Endothelial cell of umbilical vein (primary cell): ENCODE results near the gene CALY. TPM values are rescaled to one million over a fixed set of nuclear protein-coding genes. Genes with fewer than 3 reads are reported as not detected.

Experiments used
- BruUV-seq: library from RNA; stranded (reverse); fragments of 400-500 nt; replicated peaks from 2 replicates; lab custom pipeline; 2021; lab: Mats Ljungman, UMichigan
- CTCF ChIA-PET: fragments of 300-600, 350-600 bp; sonication (Branson Sonifier 250); formaldehyde crosslinking; loops from one replicate; lab custom pipeline; 2021; ENCODE audit warnings: antibody characterized with exemption, inconsistent platforms; lab: Charles Lee
- POLR2A ChIA-PET: fragments of 300-600, 350-600 bp; sonication (Branson Sonifier 250); formaldehyde crosslinking; loops from one replicate; lab custom pipeline; 2021; ENCODE audit warnings: antibody characterized with exemption, inconsistent platforms; lab: Charles Lee
- DNase-seq: peaks from one replicate; pipeline ENCODE4 v3.0.0-alpha.2; 2011; ENCODE audit warnings: low read depth, low spot score
- FAIRE-seq: peaks from 2 replicates; lab custom pipeline; 2011; peaks lifted over from hg19 to GRCh38; lab: Jason Lieb, UNC
- H2AFZ ChIP-seq: 2 replicates; pipeline ENCODE4 v1.6.0; 2012; ENCODE audit warnings: low read depth, low read length, control low read depth, inconsistent platforms
- H3K27ac ChIP-seq: 2 replicates; pipeline ENCODE4 v1.5.1; 2011; ENCODE audit warnings: low read depth, mild to moderate bottlenecking, control low read depth, low read length, moderate library complexity; ENCODE audit not compliant: insufficient read depth
- H3K27me3 ChIP-seq, 2 experiments: 2 replicates each; pipeline versions ENCODE4 v1.6.0 to v1.6.1; 2011; ENCODE audit warnings: low read length in 2 of 2, mixed read lengths in 1 of 2; ENCODE audit not compliant: control insufficient read depth in 2 of 2, insufficient read depth in 2 of 2
- H3K36me3 ChIP-seq, 2 experiments: 2 replicates in 1 of 2; 3 replicates in 1 of 2; pipeline ENCODE4 v1.5.1; 2011; ENCODE audit warnings: low read length in 2 of 2, mild to moderate bottlenecking in 1 of 2, moderate library complexity in 1 of 2; ENCODE audit not compliant: control insufficient read depth in 2 of 2, insufficient read depth in 2 of 2; ENCODE audit errors: extremely low read depth in 1 of 2
- H3K4me1 ChIP-seq: 3 replicates; pipeline ENCODE4 v1.5.1; 2011; ENCODE audit warnings: mild to moderate bottlenecking, low read length; ENCODE audit not compliant: control insufficient read depth, insufficient read depth; ENCODE audit errors: extremely low read depth
- H3K4me2 ChIP-seq: 2 replicates; pipeline ENCODE4 v1.6.1; 2011; ENCODE audit warnings: low read length, control low read depth, mixed read lengths; ENCODE audit not compliant: insufficient read depth
- H3K4me3 ChIP-seq, 3 experiments: fragments of 200-600 bp in 1 of 3; sonication (generic), shearing (Covaris generic) in 1 of 3; replicated peaks in 1 of 3; 2 replicates each; pipeline ENCODE4 v1.5.1; 2011 to 2016; ENCODE audit warnings: control low read depth in 3 of 3, low read length in 3 of 3, mild to moderate bottlenecking in 2 of 3, inconsistent platforms in 1 of 3, low read depth in 1 of 3, moderate library complexity in 1 of 3; ENCODE audit not compliant: insufficient read depth in 1 of 3
- H3K79me2 ChIP-seq: 2 replicates; pipeline ENCODE4 v1.6.0; 2012; ENCODE audit warnings: low read length, inconsistent platforms; ENCODE audit not compliant: control insufficient read depth, insufficient read depth
- H3K9ac ChIP-seq: replicated peaks from 2 replicates; pipeline ENCODE3; 2011; ENCODE audit warnings: low read length, control low read depth; ENCODE audit not compliant: insufficient read depth; ENCODE audit errors: extremely low read depth
- H3K9me1 ChIP-seq: replicated peaks from 3 replicates; pipeline ENCODE4 v1.6.0; 2011; ENCODE audit warnings: mild to moderate bottlenecking, low read length; ENCODE audit not compliant: control insufficient read depth, insufficient read depth; ENCODE audit errors: extremely low read depth
- H3K9me3 ChIP-seq: replicated peaks from 2 replicates; pipeline ENCODE4 v1.5.1; 2012; ENCODE audit warnings: low read length, inconsistent platforms; ENCODE audit not compliant: control insufficient read depth, insufficient read depth
- H4K20me1 ChIP-seq: replicated peaks from 2 replicates; pipeline ENCODE3; 2011; ENCODE audit warnings: mild to moderate bottlenecking, low read length; ENCODE audit not compliant: control insufficient read depth, insufficient read depth; ENCODE audit errors: extremely low read depth
- CTCF ChIP-seq, 2 donors: IDR thresholded peaks; 1 replicate in 1 of 2; 2 replicates in 1 of 2; pipeline ENCODE4 v1.5.1; 2011; ENCODE audit warnings: low read length in 2 of 2, mild to moderate bottlenecking in 2 of 2, moderate library complexity in 2 of 2, control low read depth in 1 of 2, inconsistent platforms in 1 of 2, low read depth in 1 of 2; ENCODE audit not compliant: insufficient read depth in 1 of 2; ENCODE audit errors: extremely low read depth in 1 of 2
- EZH2 ChIP-seq: IDR thresholded peaks from 2 replicates; pipeline ENCODE4 v1.6.1; 2012; ENCODE audit warnings: borderline replicate concordance, low read depth, mild to moderate bottlenecking, moderate library complexity, low read length, inconsistent platforms; ENCODE audit not compliant: severe bottlenecking
- FOS ChIP-seq: IDR thresholded peaks from 2 replicates; pipeline ENCODE4 v1.6.1; 2011; ENCODE audit warnings: mild to moderate bottlenecking, low read length, moderate library complexity, borderline replicate concordance; ENCODE audit not compliant: insufficient read depth
- GATA2 ChIP-seq: IDR thresholded peaks from 2 replicates; pipeline ENCODE4 v1.7.0; 2011; ENCODE audit warnings: low read depth, mild to moderate bottlenecking, moderate library complexity, mixed read lengths, low read length; ENCODE audit not compliant: insufficient read length, insufficient read depth
- JUN ChIP-seq: IDR thresholded peaks from 2 replicates; pipeline ENCODE4 v1.6.1; 2011; ENCODE audit warnings: borderline replicate concordance, low read depth; ENCODE audit not compliant: insufficient read length, insufficient read depth
- MAX ChIP-seq: IDR thresholded peaks from 2 replicates; pipeline ENCODE4 v1.6.1; 2011; ENCODE audit not compliant: insufficient read depth, insufficient read length
- MYC ChIP-seq: IDR thresholded peaks from one replicate; pipeline ENCODE4 v1.6.1; 2011; ENCODE audit warnings: mild to moderate bottlenecking, low read depth, low read length
- POLR2A ChIP-seq: IDR thresholded peaks from 2 replicates; pipeline ENCODE4 v1.6.1; 2012; ENCODE audit warnings: low read depth, mild to moderate bottlenecking, control low read depth, low read length
- POLR2AphosphoS5 ChIP-seq: IDR thresholded peaks from 2 replicates; pipeline ENCODE4 v1.6.1; 2012; ENCODE audit warnings: low read depth, mild to moderate bottlenecking, control low read depth, low read length, moderate library complexity; ENCODE audit not compliant: insufficient read depth
- dilution Hi-C: fragments of 300-500 bp; cut with MboI; formaldehyde crosslinking; loops from one replicate; pipeline ENCODE4 v1.15.0; 2019; ENCODE audit warnings: low sequenced_read_pairs; ENCODE audit not compliant: extremely low pct_ligation_motif_present
- intact Hi-C: fragments of 100-400 bp; cut with micrococcal nuclease; formaldehyde crosslinking; loops from one replicate; pipeline ENCODE4 v1.10.0; 2022
- polyA plus RNA-seq, 4 experiments: library from polyadenylated mRNA; depleted of rRNA in 3 of 4; stranded (reverse) in 3 of 4; unstranded in 1 of 4; fragments of >200 nt; gene quantifications; 2 replicates each; pipeline versions ENCODE4 v1.2.1 to v1.2.3, GENCODE V29; 2011 to 2012; ENCODE audit warnings: missing spikeins in 1 of 4
- total RNA-seq: library from RNA; stranded (reverse); gene quantifications from 2 replicates; pipeline ENCODE4 v1.2.3, GENCODE V29; 2021

CALY gene
- total and polyA plus RNA-seq, 2 donors (not counting 3 experiments of a cell fraction or from before 2014, with no cell fraction given) = not detected

DNA sequence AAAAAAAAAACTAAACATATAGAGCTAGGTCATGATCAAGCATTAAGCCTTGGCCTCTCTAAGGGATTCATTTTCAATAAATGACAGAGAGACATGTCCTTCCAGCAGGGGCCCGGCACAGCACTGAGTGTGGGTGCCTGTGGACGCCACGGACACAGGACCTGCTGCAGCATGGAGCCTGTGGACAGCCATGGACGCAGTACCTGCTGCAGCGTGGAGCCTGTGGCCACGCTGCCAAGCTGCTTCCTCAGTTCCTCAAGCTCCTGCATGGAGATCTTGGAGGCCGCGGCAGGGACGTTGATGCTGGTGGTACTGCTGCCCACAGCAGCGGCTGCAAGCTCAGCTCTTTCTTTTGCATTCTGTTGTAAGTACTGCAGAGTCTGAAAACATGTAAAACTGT, 37.5 kb downstream of the CALY start:
- dilution Hi-C loops = no loop called here
- peaks cover 6 to 45% of the 10 kb centered on the region in 2 experiments for H3K36me3 ChIP-seq
- DNase-seq (no peak), FAIRE-seq (no peak)
- H3K4me2 ChIP-seq = no peak overlapping the region
- no peaks in the 10 kb centered on the region for H4K20me1 ChIP-seq
- no peak overlapping the region for H3K27ac ChIP-seq
- BruUV-seq = no TSS peak
- H3K9me1 ChIP-seq = no peaks in the 10 kb centered on the region
- intact Hi-C loops = no loop called here
- H3K9me3 ChIP-seq = no peaks in the 10 kb centered on the region
- POLR2A ChIA-PET = no interaction called here
- no peaks in the 10 kb centered on the region for H3K4me1 ChIP-seq
- TF ChIP-seq GATA2 = no peak
- no peak for TF ChIP-seq CTCF (IDR thresholded peaks at IDR 0.05; ENCODE audit: extremely low read depth in 1 of 2, insufficient read depth in 1 of 2, low read depth in 1 of 2, low read length in 2 of 2)
- TF ChIP-seq POLR2A = no peak
- TF ChIP-seq POLR2AphosphoS5 = no peak
- TF ChIP-seq MYC = no peak
- TF ChIP-seq JUN = no peak
- no peak for TF ChIP-seq MAX
- TF ChIP-seq EZH2 = no peak
- no peak for TF ChIP-seq FOS
- H3K79me2 ChIP-seq = peaks cover 13% of the 10 kb centered on the region
- H3K9ac ChIP-seq = no peak overlapping the region
- no peaks in the 10 kb centered on the region for H3K27me3 ChIP-seq
- H3K4me3 ChIP-seq = no peak overlapping the region
- CTCF ChIA-PET = interaction anchor here (0.9 kb wide), 1 partner anchor 9 kb away, joined by 4 read pairs; no protein-coding TSS in a partner anchor
- H2AFZ ChIP-seq = no peak overlapping the region
